Neural cell (in vitro differentiated cells): ENCODE data around the gene VSIG4. TPM values are rescaled to one million over a fixed set of nuclear protein-coding genes. Genes with fewer than 3 reads are reported as not detected.

Experiments
- H2AFZ ChIP-seq: fragments of 200-600, 300-800 bp; sonication (generic), shearing (Covaris generic); 2 replicates; pipeline ENCODE4 v1.6.0; 2014; ENCODE audit warnings: low read depth, mild to moderate bottlenecking, antibody characterized with exemption, low read length, moderate library complexity
- H3F3A ChIP-seq: fragments of 200-600 bp; shearing (Covaris generic); 2 replicates; pipeline ENCODE4 v1.6.1; 2016; ENCODE audit warnings: mild to moderate bottlenecking, moderate library complexity, mixed read lengths, antibody characterized with exemption, low read length; ENCODE audit not compliant: insufficient read depth, poor library complexity, severe bottlenecking
- H3K27ac ChIP-seq: fragments of 200-600, 300-800 bp; sonication (generic), shearing (Covaris generic); 2 replicates; pipeline ENCODE4 v1.5.1; 2014; ENCODE audit warnings: mild to moderate bottlenecking, low read length, moderate library complexity
- H3K27me3 ChIP-seq: fragments of 300-800, 200-600 bp; sonication (generic), shearing (Covaris generic); 2 replicates; pipeline ENCODE4 v1.6.0; 2014; ENCODE audit warnings: mild to moderate bottlenecking, low read depth, low read length, moderate library complexity; ENCODE audit not compliant: insufficient read depth
- H3K36me3 ChIP-seq: fragments of 300-800, 200-600 bp; sonication (generic), shearing (Covaris generic); 2 replicates; pipeline ENCODE4 v1.5.1; 2014; ENCODE audit warnings: mild to moderate bottlenecking, antibody characterized with exemption, low read length, moderate library complexity; ENCODE audit not compliant: insufficient read depth
- H3K4me2 ChIP-seq: fragments of 300-800, 200-600 bp; sonication (generic), shearing (Covaris generic); 2 replicates; pipeline ENCODE4 v1.6.0; 2014; ENCODE audit warnings: mild to moderate bottlenecking, low read length
- H3K4me3 ChIP-seq: fragments of 300-800, 200-600 bp; sonication (generic), shearing (Covaris generic); 2 replicates; pipeline ENCODE4 v1.5.1; 2014; ENCODE audit warnings: mild to moderate bottlenecking, low read length, moderate library complexity
- H3K79me2 ChIP-seq: fragments of 200-600 bp; shearing (Covaris generic); replicated peaks from 2 replicates; pipeline ENCODE4 v1.6.0; 2014; ENCODE audit warnings: mild to moderate bottlenecking, low read length, moderate library complexity; ENCODE audit not compliant: insufficient read depth
- H3K9ac ChIP-seq: fragments of 300-800, 200-600 bp; sonication (generic), shearing (Covaris generic); 2 replicates; pipeline ENCODE4 v1.6.1; 2016; ENCODE audit warnings: mild to moderate bottlenecking, low read length, mixed read lengths
- H3K9me2 ChIP-seq: fragments of 200-600 bp; shearing (Covaris generic); 2 replicates; pipeline ENCODE4 v1.6.1; 2016; ENCODE audit warnings: mild to moderate bottlenecking, low read length, mixed read lengths; ENCODE audit not compliant: insufficient read depth
- H3K9me3 ChIP-seq: fragments of 200-600, 300-800 bp; sonication (generic), shearing (Covaris generic); 2 replicates; pipeline ENCODE4 v1.6.1; 2016; ENCODE audit warnings: mild to moderate bottlenecking, mixed run types, low read length, moderate library complexity, mixed read lengths
- H4K20me1 ChIP-seq: fragments of 200-600 bp; shearing (Covaris generic); 2 replicates; pipeline ENCODE4 v1.6.1; 2016; ENCODE audit warnings: mild to moderate bottlenecking, mixed run types; ENCODE audit not compliant: insufficient read depth
- CTCF ChIP-seq: fragments of 450-650 bp; IDR thresholded peaks from 2 replicates; pipeline ENCODE4 v1.5.1; 2014; ENCODE audit warnings: antibody characterized with exemption, mild to moderate bottlenecking, moderate library complexity; ENCODE audit not compliant: poor library complexity, severe bottlenecking
- EP300 ChIP-seq: fragments of 450-650 bp; conservative IDR thresholded peaks from 2 replicates; pipeline ENCODE4 v1.6.1; 2014; ENCODE audit warnings: antibody characterized with exemption, mild to moderate bottlenecking, moderate library complexity; ENCODE audit not compliant: poor library complexity, severe bottlenecking
- EZH2 ChIP-seq: fragments of 200-600, 300-800 bp; shearing (Covaris generic), sonication (generic); IDR thresholded peaks from 2 replicates; pipeline ENCODE4 v1.6.1; 2014; ENCODE audit warnings: antibody characterized with exemption, low read length, borderline replicate concordance, mild to moderate bottlenecking; ENCODE audit not compliant: insufficient read depth, poor library complexity, severe bottlenecking
- MXI1 ChIP-seq: fragments of 450-650 bp; conservative IDR thresholded peaks from 2 replicates; pipeline ENCODE4 v1.6.1; 2014; ENCODE audit warnings: antibody characterized with exemption, mild to moderate bottlenecking; ENCODE audit not compliant: poor library complexity, severe bottlenecking
- POLR2AphosphoS5 ChIP-seq: IDR thresholded peaks from 2 replicates; pipeline ENCODE4 v1.6.1; 2012
- RAD21 ChIP-seq: fragments of 450-650 bp; conservative IDR thresholded peaks from 2 replicates; pipeline ENCODE4 v1.6.1; 2014; ENCODE audit warnings: antibody characterized with exemption, mild to moderate bottlenecking, moderate library complexity
- SMC3 ChIP-seq: fragments of 450-650 bp; conservative IDR thresholded peaks from 2 replicates; pipeline ENCODE4 v1.6.1; 2014; ENCODE audit warnings: antibody characterized with exemption, mild to moderate bottlenecking, moderate library complexity; ENCODE audit not compliant: poor library complexity
- TAF1 ChIP-seq: IDR thresholded peaks from 2 replicates; pipeline ENCODE4 v1.6.1; 2012; ENCODE audit warnings: low read depth
- polyA plus RNA-seq: library from polyadenylated mRNA; depleted of rRNA; stranded (reverse); fragments of >200 nt; gene quantifications from 2 replicates; pipeline ENCODE4 v1.2.3, GENCODE V29; 2014
- TF ChIP-seq, protein P1 (sequence below): IDR thresholded peaks from 2 replicates; pipeline ENCODE4 v1.6.1; 2012; ENCODE audit warnings: borderline replicate concordance

VSIG4 gene
- polyA plus RNA-seq, 1 donor from 2014 or later = not detected

- Histone ChIP-seq H4K20me1 (no peaks in the 10 kb centered on the region), H3K9me3 (no peaks in the 10 kb centered on the region), H3F3A (no peaks in the 10 kb centered on the region), H3K36me3 (no peaks in the 10 kb centered on the region), H3K9me2 (no peaks in the 10 kb centered on the region), H3K9ac (no peak overlapping the region), H3K27me3 (no peaks in the 10 kb centered on the region), H3K4me2 (no peak overlapping the region), H3K79me2 (no peaks in the 10 kb centered on the region), H3K4me3 (no peak overlapping the region), H3K27ac (no peak overlapping the region), H2AFZ (no peak overlapping the region)
- TF ChIP-seq SMC3 = no peak
- TF ChIP-seq RAD21 = no peak
- no peak for TF ChIP-seq MXI1
- TF ChIP-seq EZH2 = no peak
Measured at GRCh38 chrX:65999029-65999562, 40.8 kb downstream of the VSIG4 start.

DNA sequence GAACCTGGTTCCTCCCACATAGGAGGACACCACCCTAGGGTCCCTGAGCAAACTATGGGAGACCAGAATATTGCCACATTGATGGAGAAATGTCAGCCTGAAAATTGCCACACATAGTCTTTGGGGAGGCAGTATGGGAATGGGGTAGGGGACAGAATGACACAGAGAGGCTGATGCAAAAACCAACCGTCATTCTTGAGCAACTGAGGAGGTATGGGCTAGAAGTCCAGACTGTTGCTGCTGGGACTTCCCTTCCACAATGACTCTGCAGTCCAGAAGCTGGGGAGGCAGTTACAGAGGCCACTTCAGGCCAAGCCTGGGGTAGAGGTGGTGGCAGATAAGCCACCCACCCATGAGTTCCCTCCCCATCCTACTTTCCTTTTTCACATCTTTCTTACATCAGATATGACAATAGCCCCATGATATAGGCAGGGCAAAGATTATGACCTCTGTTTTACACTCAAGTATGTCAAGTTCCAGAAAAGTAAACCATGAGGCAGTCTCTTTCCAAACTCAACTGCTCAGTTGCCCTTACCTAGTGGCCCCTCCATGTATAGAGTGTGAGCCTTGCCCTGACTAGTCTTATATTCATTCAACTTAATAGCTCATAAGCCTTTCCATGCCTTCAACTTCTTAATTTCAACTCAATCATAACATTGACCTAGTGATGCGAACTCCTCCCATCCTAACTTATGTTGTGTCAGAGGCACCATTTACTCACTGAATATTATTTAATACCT is 41.7 kb downstream of the VSIG4 start:
- Histone ChIP-seq H3K9me2 (no peaks in the 10 kb centered on the region), H3K4me3 (no peak overlapping the region), H3F3A (no peaks in the 10 kb centered on the region), H3K79me2 (no peaks in the 10 kb centered on the region), H3K9ac (no peak overlapping the region), H3K27me3 (no peaks in the 10 kb centered on the region), H3K27ac (no peak overlapping the region), H2AFZ (no peak overlapping the region), H3K36me3 (no peaks in the 10 kb centered on the region), H4K20me1 (no peaks in the 10 kb centered on the region), H3K9me3 (no peaks in the 10 kb centered on the region), H3K4me2 (no peak overlapping the region)
- TF ChIP-seq EP300 (no peak), CTCF (no peak), RAD21 (no peak), POLR2AphosphoS5 (no peak), EZH2 (no peak)

GRCh38 chrX:65994519-65995506 is 45.1 kb downstream of the VSIG4 start:
- H3K4me3 ChIP-seq = no peak overlapping the region
- no peaks in the 10 kb centered on the region for H3K9me2 ChIP-seq
- H4K20me1 ChIP-seq = no peaks in the 10 kb centered on the region
- H3K27ac ChIP-seq = no peak overlapping the region
- no peaks in the 10 kb centered on the region for H3F3A ChIP-seq
- H3K79me2 ChIP-seq = no peaks in the 10 kb centered on the region
- H3K36me3 ChIP-seq = no peaks in the 10 kb centered on the region
- no peaks in the 10 kb centered on the region for H3K9me3 ChIP-seq
- TF ChIP-seq TAF1 = no peak
- TF ChIP-seq EZH2 = no peak
- no peak for TF ChIP-seq EP300
- no peak for TF ChIP-seq CTCF
- no peak for TF ChIP-seq RAD21
- TF ChIP-seq, protein P1, sequence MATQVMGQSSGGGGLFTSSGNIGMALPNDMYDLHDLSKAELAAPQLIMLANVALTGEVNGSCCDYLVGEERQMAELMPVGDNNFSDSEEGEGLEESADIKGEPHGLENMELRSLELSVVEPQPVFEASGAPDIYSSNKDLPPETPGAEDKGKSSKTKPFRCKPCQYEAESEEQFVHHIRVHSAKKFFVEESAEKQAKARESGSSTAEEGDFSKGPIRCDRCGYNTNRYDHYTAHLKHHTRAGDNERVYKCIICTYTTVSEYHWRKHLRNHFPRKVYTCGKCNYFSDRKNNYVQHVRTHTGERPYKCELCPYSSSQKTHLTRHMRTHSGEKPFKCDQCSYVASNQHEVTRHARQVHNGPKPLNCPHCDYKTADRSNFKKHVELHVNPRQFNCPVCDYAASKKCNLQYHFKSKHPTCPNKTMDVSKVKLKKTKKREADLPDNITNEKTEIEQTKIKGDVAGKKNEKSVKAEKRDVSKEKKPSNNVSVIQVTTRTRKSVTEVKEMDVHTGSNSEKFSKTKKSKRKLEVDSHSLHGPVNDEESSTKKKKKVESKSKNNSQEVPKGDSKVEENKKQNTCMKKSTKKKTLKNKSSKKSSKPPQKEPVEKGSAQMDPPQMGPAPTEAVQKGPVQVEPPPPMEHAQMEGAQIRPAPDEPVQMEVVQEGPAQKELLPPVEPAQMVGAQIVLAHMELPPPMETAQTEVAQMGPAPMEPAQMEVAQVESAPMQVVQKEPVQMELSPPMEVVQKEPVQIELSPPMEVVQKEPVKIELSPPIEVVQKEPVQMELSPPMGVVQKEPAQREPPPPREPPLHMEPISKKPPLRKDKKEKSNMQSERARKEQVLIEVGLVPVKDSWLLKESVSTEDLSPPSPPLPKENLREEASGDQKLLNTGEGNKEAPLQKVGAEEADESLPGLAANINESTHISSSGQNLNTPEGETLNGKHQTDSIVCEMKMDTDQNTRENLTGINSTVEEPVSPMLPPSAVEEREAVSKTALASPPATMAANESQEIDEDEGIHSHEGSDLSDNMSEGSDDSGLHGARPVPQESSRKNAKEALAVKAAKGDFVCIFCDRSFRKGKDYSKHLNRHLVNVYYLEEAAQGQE = no peak
- TF ChIP-seq POLR2AphosphoS5 = no peak
- TF ChIP-seq SMC3 = no peak
- TF ChIP-seq MXI1 = no peak
- no peak overlapping the region for H3K4me2 ChIP-seq
- H3K9ac ChIP-seq = no peak overlapping the region
- H3K27me3 ChIP-seq = no peaks in the 10 kb centered on the region
- H2AFZ ChIP-seq = no peak overlapping the region
